HG02623 (cell line): ENCODE data around the gene SNRPA1.

ENCODE experiments used
- ATAC-seq: cut with Tn5 transposase; IDR thresholded peaks from one replicate; pipeline ENCODE4 v1.9.1; 2021; ENCODE audit warnings: moderate library complexity; ENCODE audit not compliant: unreplicated experiment

The SNRPA1 gene

DNA sequence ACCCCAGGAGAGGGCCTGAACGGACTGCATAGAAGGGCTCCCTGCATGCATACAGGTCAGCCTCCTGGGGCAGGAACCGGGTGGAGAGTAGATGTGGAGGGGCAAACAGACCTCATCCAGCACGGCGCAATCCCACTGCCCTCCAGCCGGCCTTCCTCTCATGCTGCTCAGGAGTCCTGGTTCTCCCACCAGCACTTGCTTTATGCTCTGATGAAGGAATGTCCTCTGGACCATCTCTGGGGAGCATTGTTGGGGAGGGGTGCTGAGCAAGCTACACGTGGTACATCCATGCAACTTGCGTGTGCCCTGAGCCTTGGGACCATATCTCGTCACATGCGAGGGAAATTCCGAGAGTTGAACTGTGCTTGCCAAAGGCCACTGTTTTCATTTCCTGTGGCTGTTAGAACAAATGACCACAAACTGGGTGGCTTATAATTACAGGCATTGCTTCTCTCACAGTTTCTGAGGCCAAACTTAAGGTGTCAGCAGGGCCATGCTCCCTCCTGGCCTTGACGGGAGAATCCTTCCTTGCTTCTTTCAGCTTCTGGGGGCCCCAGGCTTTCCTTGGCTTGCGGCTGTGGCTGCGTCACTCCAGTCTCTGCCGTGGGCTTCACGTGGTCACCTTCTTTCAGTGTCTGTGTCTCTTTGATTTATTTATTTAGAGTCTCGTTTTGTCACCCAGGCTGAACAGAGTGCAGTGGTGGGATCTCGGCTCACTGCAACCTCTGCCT is 30.0 kb downstream of the SNRPA1 start:
- no peak for ATAC-seq

GRCh38 chr15:101264011-101264410 is 31.0 kb downstream of the SNRPA1 start:
- ATAC-seq: no peak

DNA sequence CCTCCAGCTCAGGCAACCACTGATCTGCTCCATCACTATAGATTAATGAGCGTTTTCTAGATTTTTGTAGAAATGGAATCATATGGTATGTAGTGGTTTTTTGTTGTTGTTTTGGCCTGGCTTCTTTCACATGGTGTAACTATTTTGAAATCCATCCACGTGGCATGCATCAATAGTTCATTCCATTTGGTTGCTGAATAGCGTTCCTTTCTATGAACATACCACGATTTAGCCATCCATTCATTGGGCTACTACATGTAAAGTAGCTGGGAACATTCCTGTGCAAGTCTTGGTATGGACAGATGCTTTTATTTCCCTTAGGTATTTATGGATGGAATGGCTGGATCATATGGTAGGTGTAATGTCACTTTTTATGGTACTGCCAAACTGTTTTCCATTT is 32.5 kb downstream of the SNRPA1 start:
- ATAC-seq: no peak

GRCh38 chr15:101258238-101259144 is 36.6 kb downstream of the SNRPA1 start:
- no peak for ATAC-seq

- no peak for ATAC-seq
Measured at GRCh38 chr15:101256757-101257156, 38.3 kb downstream of the SNRPA1 start.

- no peak for ATAC-seq
Measured at GRCh38 chr15:101255615-101256241, 39.3 kb downstream of the SNRPA1 start.

GRCh38 chr15:101255051-101255395 is 40.0 kb downstream of the SNRPA1 start:
- ATAC-seq: no peak

GRCh38 chr15:101254157-101255050 is 40.6 kb downstream of the SNRPA1 start:
- no peak for ATAC-seq

- ATAC-seq: no peak
Measured at GRCh38 chr15:101252836-101253235, 42.2 kb downstream of the SNRPA1 start.

DNA sequence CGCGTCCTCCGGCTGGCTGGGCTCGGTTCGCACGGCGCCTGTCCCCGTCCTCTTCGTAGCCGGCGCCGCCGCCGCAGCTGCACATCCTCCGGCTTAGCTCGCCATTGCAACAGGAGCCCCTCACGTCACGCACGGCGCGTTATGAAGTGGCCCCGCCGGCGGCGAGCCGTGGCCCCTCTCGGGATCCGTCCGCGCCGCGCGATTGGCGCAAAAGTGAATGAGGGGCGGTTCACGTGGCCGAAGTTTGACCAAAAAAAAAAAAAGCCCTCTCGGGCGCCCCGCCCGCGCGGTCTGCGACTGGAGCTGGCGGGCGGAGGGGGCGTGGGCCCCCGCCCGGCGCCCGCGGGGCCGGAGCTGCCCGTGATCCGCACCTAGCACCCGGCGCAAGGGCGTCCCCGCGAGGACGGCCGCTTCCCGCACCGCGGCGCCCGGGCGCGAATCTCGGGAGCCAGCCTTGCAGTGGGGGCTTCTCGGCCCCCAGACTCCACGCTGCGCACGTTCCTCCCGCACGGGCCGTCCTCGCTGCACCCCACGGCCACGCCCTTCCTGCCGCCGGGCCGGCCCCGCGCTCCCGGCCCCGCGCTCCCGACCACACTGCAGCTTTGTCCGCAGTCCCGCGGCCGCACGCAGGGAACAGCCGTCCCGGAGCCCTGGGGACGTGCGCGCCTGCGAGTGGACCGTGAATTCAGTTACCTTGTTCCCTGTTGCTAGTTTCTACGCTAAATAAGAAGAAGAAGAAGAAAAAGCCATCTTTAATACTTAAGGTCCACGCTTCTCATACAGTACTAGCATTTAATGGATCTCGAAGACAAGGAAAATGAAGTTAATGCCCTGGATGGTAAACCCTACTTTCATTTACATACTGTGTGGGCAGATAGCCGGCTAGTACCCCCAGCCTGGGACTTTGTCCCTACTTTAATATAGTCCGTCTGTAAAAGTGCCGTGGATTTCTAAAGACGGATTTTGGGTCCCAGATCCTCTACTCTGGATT is 42.9 kb downstream of the SNRPA1 start, which contains the start of gene CHSY1:
Gene CHSY1, minus strand, starts transcription at position 219 of the 991 bp plus-strand sequence. CDS start 592 bp downstream, outside the sequence.
- peak; percentile 64 for ATAC-seq

DNA sequence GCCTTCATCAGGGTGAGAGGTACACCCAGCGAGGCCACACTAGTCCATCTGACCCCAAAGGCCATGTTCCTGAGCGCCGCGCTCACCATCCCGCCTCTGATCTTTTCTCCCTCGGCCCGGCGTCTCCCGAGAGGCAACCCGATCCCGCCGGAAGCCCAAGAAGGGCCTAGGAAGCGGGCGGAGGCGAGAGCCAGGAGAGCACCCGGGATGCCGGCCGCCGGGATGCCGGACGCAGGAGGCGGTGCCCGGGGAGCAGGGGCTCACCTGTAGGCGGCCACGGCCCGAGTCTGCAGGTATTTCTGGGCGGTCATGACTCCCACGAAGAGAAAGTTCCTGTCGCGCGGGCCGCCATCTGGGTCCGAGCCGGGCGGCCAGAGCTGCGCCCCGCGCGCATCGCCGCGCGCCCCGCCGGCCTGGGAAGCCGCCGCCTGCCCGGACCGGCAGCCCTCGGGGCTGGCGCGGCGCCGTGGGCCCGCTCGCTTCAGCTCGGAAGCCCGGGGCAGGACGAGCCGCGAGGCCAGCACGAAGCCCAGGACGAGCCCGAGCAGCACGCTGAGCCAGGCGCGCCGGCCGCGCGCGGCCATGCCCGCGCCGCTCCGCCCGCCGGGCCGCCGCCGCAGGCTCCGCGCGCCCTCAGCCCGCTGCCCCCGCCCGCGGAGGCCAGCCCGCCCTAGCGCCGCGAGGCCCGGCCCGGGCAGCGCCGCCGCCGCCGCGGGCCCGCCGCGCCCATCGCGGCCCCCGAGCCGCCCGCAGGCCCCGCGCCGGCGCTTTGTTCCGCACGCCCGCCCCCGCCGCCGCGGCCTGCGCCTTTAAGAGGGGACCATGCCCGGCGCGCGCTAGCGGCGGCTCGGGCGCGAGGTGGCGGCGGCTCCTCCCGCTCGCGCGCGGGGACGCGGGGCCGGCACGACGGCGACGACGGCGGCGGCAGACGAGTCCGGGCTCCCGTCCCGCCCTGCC is 43.9 kb downstream of the SNRPA1 start:
- peak; percentile 22 for ATAC-seq

DNA sequence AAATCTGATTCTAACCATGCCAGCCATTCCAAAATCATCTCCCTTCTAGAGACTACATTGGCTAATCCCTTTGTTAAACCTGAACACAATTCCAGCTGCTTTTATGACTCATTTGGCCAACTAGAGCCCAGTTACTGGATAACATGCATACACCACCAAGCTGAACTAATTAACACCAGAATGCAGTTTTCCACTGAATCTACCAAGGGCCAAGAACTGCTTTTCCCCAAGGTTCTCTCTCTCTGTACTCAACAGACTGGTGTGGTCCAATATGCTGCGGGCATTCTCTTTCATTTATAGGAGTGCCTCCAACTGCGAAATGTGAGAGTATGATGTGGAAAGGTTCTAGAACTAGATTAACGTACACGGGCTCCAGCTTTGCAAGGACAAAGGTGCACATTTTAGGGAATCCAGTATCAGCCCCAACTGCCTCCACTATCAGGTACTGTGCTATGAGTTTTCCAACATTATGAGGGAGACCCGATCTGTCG is 44.7 kb downstream of the SNRPA1 start:
- no peak for ATAC-seq

- ATAC-seq: no peak
Measured at GRCh38 chr15:101248274-101248673, 46.8 kb downstream of the SNRPA1 start.

- ATAC-seq: no peak
Measured at GRCh38 chr15:101246824-101247745, 48.0 kb downstream of the SNRPA1 start.

DNA sequence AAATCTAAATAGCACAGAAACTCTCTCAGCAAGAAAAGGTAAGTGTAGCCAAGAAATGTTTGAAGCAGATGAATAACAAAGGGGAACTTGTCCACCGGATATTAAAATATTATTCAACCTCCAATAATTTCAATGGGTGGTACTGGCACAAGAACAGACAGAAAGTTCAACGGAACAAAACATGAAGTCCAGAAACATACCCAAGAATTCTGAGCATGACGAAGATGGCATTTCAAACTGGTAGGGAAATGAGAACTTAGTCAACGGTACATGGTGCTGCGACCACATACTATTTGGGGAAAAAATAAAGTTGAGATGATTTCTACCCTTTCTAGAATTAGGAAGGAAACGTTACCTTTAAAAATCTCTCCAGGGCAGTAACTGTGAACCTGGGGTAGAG is 48.7 kb downstream of the SNRPA1 start:
- no peak for ATAC-seq

DNA sequence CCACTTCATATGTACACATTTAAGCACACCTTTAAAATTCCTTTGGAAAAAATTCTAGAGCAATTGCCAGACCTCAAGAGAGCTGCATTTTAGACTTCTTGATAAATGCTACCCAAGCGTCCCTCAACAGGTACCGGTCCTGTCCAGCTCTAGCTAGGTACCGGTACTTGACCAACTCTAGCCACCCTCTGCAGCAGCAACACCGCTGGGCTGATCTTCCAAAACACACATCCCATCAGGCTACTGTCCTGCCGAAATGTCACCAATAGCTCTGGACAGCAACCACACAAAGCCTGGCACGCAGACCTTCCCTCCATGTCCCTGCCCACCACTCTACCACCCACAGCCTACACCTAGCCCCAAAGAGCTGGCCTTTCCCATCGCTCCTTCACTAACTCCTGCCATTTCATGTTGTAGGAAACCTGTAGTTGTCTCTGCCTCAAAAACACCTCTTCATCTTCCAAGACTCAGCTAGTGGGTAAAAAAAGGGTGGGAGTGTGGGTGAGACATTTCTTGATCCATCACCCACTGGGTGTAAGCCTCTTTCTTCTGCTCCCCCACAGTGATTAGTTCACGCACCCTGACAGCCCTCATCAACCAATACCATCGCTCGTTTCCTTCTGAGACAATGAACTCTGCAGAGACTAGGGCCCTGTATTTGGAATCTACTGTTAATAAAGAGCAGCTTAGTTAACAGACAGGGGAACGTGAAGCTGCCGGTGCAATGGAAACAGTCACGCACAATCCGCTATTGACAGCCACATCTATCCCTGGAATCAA is 50.0 kb downstream of the SNRPA1 start:
- ATAC-seq: no peak
